K562 (cell line): ENCODE measurements around the gene C1orf198. TPM values are rescaled to one million over a fixed set of nuclear protein-coding genes. Genes with fewer than 3 reads are reported as not detected.

ENCODE experiments used
- ATAC-seq: fragments of 200-7000 bp; cut with Tn5 transposase; 3 replicates; pipeline ENCODE4 v1.9.1; 2020; ENCODE audit warnings: moderate library complexity
- BruUV-seq: library from RNA; stranded (reverse); fragments of 400-500 nt; replicated peaks from 2 replicates; lab custom pipeline; 2021; lab: Mats Ljungman, UMichigan
- CTCF ChIA-PET: fragments of 300-600 bp; formaldehyde crosslinking; extraction: SDS; loops from one replicate; lab custom pipeline; 2021; ENCODE audit warnings: low intra/inter-chr PET ratio; lab: Yijun Ruan, JAX
- POLR2A ChIA-PET: fragments of 300-600, 350-650 bp; sonication (Branson Sonifier 250); formaldehyde crosslinking; extraction: SDS; loops from one replicate; lab custom pipeline; 2021; ENCODE audit warnings: antibody characterized with exemption, inconsistent platforms; lab: Yijun Ruan, JAX
- DNase-seq, 4 experiments: peaks; one replicate each; pipeline versions ENCODE4 v3.0.0 to v3.0.0-alpha.2; 2011 to 2018; ENCODE audit warnings: low spot score in 3 of 4, mixed read lengths in 3 of 4; ENCODE audit errors: extremely low read depth in 1 of 4
- FAIRE-seq: peaks from 2 replicates; lab custom pipeline; 2011; peaks lifted over from hg19 to GRCh38; lab: Jason Lieb, UNC
- H2AFZ ChIP-seq: 2 replicates; pipeline ENCODE4 v1.6.0; 2011; ENCODE audit warnings: low read depth, low read length, control low read depth, inconsistent platforms
- H3K27ac ChIP-seq: fragments of 200-600 bp; 3 replicates; pipeline ENCODE4 v1.8.0; 2011; ENCODE audit warnings: low read depth, mild to moderate bottlenecking, control low read depth, inconsistent platforms, low read length, moderate library complexity, mixed read lengths; ENCODE audit errors: extremely low read depth
- H3K27me3 ChIP-seq, 2 experiments: fragments of 300-600 bp in 1 of 2; 2 replicates in 1 of 2; 3 replicates in 1 of 2; pipeline versions ENCODE4 v1.6.0 to v1.8.0; 2011; ENCODE audit warnings: inconsistent platforms in 2 of 2, low read length in 2 of 2, mild to moderate bottlenecking in 1 of 2, mixed read lengths in 1 of 2, moderate library complexity in 1 of 2; ENCODE audit not compliant: control insufficient read depth in 2 of 2, insufficient read depth in 2 of 2
- H3K36me3 ChIP-seq: fragments of 300-600 bp; 3 replicates; pipeline ENCODE4 v1.8.0; 2011; ENCODE audit warnings: mild to moderate bottlenecking, low read length, inconsistent platforms; ENCODE audit not compliant: control insufficient read depth, insufficient read depth
- H3K4me1 ChIP-seq, 2 experiments: fragments of 200-600 bp in 1 of 2; replicated peaks in 1 of 2; 2 replicates in 1 of 2; 3 replicates in 1 of 2; pipeline versions ENCODE4 v1.5.1 to v1.8.0; 2011; ENCODE audit warnings: inconsistent platforms in 2 of 2, low read length in 2 of 2, mild to moderate bottlenecking in 1 of 2, mixed read lengths in 1 of 2, moderate library complexity in 1 of 2; ENCODE audit not compliant: control insufficient read depth in 2 of 2, insufficient read depth in 2 of 2
- H3K4me2 ChIP-seq: 2 replicates; pipeline ENCODE4 v1.6.1; 2011; ENCODE audit warnings: low read length, control low read depth, inconsistent platforms, mixed read lengths; ENCODE audit not compliant: insufficient read depth
- H3K4me3 ChIP-seq: fragments of 200-600 bp; sonication (generic), shearing (Covaris generic); 2 replicates; pipeline ENCODE4 v1.5.1; 2016; ENCODE audit warnings: control low read depth, inconsistent platforms
- H3K79me2 ChIP-seq: fragments of 200-600 bp; 3 replicates; pipeline ENCODE4 v1.8.0; 2011; ENCODE audit warnings: low read length, inconsistent platforms; ENCODE audit not compliant: control insufficient read depth, insufficient read depth
- H3K9ac ChIP-seq, 2 experiments: 2 replicates each; pipeline versions ENCODE4 v1.6.0 to v1.6.1; 2011; ENCODE audit warnings: low read depth in 2 of 2, low read length in 2 of 2, control low read depth in 1 of 2, inconsistent platforms in 1 of 2, mild to moderate bottlenecking in 1 of 2, mixed read lengths in 1 of 2; ENCODE audit not compliant: insufficient read depth in 1 of 2
- H3K9me1 ChIP-seq: one replicate; pipeline ENCODE4 v1.6.0; 2011; ENCODE audit warnings: inconsistent platforms, mild to moderate bottlenecking, low read length, moderate library complexity; ENCODE audit not compliant: control insufficient read depth, insufficient read depth
- H3K9me3 ChIP-seq: replicated peaks from 2 replicates; pipeline ENCODE4 v1.5.1; 2011; ENCODE audit warnings: low read depth, low read length, inconsistent platforms; ENCODE audit not compliant: control insufficient read depth, insufficient read depth
- H4K20me1 ChIP-seq: replicated peaks from 2 replicates; pipeline ENCODE4 v1.6.1; 2011; ENCODE audit warnings: low read length, inconsistent platforms, mixed read lengths; ENCODE audit not compliant: control insufficient read depth, insufficient read depth
- ETV1 ChIP-seq: fragments of 450-650 bp; conservative IDR thresholded peaks from 2 replicates; pipeline ENCODE4 v1.6.1; 2016; ENCODE audit warnings: missing genetic modification characterization, control low read depth, low read depth, missing compliant biosample characterization
- FIP1L1 ChIP-seq: fragments of 200-400 bp; formaldehyde crosslinking; IDR thresholded peaks from 2 replicates; pipeline ENCODE4 v1.6.1; 2018; ENCODE audit warnings: mild to moderate bottlenecking, low read depth, low read length; ENCODE audit not compliant: poor library complexity, severe bottlenecking
- HDGF ChIP-seq: fragments of 450-650 bp; IDR thresholded peaks from 2 replicates; pipeline ENCODE4 v1.6.1; 2016
- HIVEP1 ChIP-seq: fragments of 250-450 bp; sonication (Bioruptor Pico); IDR thresholded peaks from 2 replicates; pipeline ENCODE4 v1.4.0; 2020; ENCODE audit warnings: mild to moderate bottlenecking
- KLF1 ChIP-seq: fragments of 450-650 bp; IDR thresholded peaks from 2 replicates; pipeline ENCODE4 v1.6.1; 2016; ENCODE audit warnings: missing genetic modification characterization, missing compliant biosample characterization
- NCOA6 ChIP-seq: fragments of 450-650 bp; IDR thresholded peaks from 2 replicates; pipeline ENCODE4 v1.6.1; 2017; ENCODE audit warnings: mild to moderate bottlenecking
- PYGO2 ChIP-seq: fragments of 450-650 bp; IDR thresholded peaks from 2 replicates; pipeline ENCODE4 v1.6.1; 2016; ENCODE audit warnings: mild to moderate bottlenecking, missing genetic modification characterization, moderate library complexity, missing compliant biosample characterization
- SETDB1 ChIP-seq: IDR thresholded peaks from one replicate; pipeline ENCODE4 v1.6.1; 2012; ENCODE audit warnings: low read length, control low read depth, inconsistent platforms
- STAT5B ChIP-seq: fragments of 250-450 bp; sonication (Bioruptor Pico); IDR thresholded peaks from 2 replicates; pipeline ENCODE4 v1.8.0; 2021; ENCODE audit warnings: mild to moderate bottlenecking, inconsistent platforms
- ZNF165 ChIP-seq: fragments of 250-450 bp; sonication (Bioruptor Pico); IDR thresholded peaks from 2 replicates; pipeline ENCODE4 v1.4.0; 2020; ENCODE audit warnings: borderline replicate concordance
- ZNF232 ChIP-seq: sonication (generic); formaldehyde crosslinking; IDR thresholded peaks from 2 replicates; pipeline ENCODE4 v1.8.0; 2022; ENCODE audit warnings: mild to moderate bottlenecking, missing genetic modification reagents
- ZNF668 ChIP-seq: fragments of 250-450 bp; sonication (Bioruptor Pico); IDR thresholded peaks from 2 replicates; pipeline ENCODE4 v1.8.0; 2022; ENCODE audit warnings: mild to moderate bottlenecking, inconsistent platforms
- WGBS: fragments of 100-300 bp; shearing (Covaris generic); methylation state at CpG from one replicate; pipeline ENCODE4 v1.1.6; 2016; ENCODE audit warnings: low coverage, mixed read lengths; ENCODE audit not compliant: insufficient coverage; ENCODE audit errors: missing lambda C conversion rate; 5-methylcytosine and 5-hydroxymethylcytosine counted together
- in situ Hi-C: fragments of 300-500 bp; cut with MboI; formaldehyde crosslinking; loops from 4 replicates; pipeline ENCODE4 v1.15.0; 2018; ENCODE audit warnings: inconsistent platforms, mixed read lengths
- intact Hi-C: fragments of 100-400 bp; cut with micrococcal nuclease; formaldehyde crosslinking; loops from 2 replicates; pipeline ENCODE4 v1.14.2; 2022
- polyA plus RNA-seq, 8 experiments: library from polyadenylated mRNA; depleted of rRNA in 4 of 8; stranded (reverse) in 5 of 8; unstranded in 3 of 8; fragments of >200 nt; fragmentation: Nextera tagmentation in 2 of 8; fragmentation: Illumina TruSeq in 1 of 8; extraction: Ambion mirVana in 2 of 8; extraction: Trizol in 1 of 8; gene quantifications; 2 replicates each; pipeline versions ENCODE4 v1.2.1 to v1.2.3, GENCODE V29; 2011 to 2014; ENCODE audit warnings: inconsistent platforms in 1 of 8, missing spikeins in 1 of 8
- total RNA-seq, 7 experiments: library from RNA; depleted of rRNA in 6 of 7; stranded (reverse); fragments of >200 nt in 6 of 7; fragmentation: Illumina TruSeq in 2 of 7; extraction: Trizol in 2 of 7; gene quantifications; 2 replicates each; pipeline versions ENCODE4 v1.2.1 to v1.2.3, GENCODE V29; 2011 to 2021; ENCODE audit warnings: low replicate concordance in 1 of 7
- TF ChIP-seq, protein P1 (sequence below): sonication (generic); formaldehyde crosslinking; IDR thresholded peaks from 2 replicates; pipeline ENCODE4 v1.8.0; 2023; ENCODE audit warnings: mild to moderate bottlenecking, missing genetic modification reagents
- TF ChIP-seq, protein P2 (sequence below): fragments of 450-650 bp; IDR thresholded peaks from 2 replicates; pipeline ENCODE4 v1.6.1; 2018; ENCODE audit warnings: mild to moderate bottlenecking, low read depth; ENCODE audit not compliant: partially characterized antibody
- TF ChIP-seq, protein P3 (sequence below): IDR thresholded peaks from 2 replicates; pipeline ENCODE4 v1.6.1; 2011; ENCODE audit not compliant: insufficient read length; ENCODE audit errors: extremely low read depth

The C1orf198 gene
- total and polyA plus RNA-seq, 9 of the 15 experiments (the other 6 are each of a cell fraction or from before 2014, with no cell fraction given) = 2.0 to 15.1 (median 10.4) TPM

DNA sequence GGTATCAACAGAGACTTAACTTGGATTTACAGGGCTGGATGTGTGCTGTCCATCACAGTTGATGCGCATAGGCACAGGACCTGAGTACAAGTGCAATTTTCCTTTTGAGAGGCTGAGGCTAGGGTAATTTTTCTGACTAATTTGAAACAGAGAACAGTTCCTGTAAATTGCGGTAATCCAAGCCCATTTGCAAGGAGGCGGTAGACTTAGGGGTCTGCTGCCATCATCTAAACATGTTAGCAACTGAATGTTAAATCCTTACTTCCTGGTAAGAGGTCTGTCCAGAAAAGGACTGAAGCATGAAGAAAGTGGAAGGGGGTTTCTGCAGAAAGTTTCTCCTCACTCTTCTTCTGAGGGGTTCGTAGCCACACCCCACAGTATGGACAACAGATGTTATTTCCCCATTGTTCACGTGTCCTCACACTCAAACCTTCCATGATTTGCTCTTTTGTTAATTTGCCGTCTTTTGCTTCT lies 23.7 kb upstream of the C1orf198 start:
- Histone ChIP-seq H3K27ac (no peak overlapping the region), H3K27me3 (peaks cover 65 to 75% of the 10 kb centered on the region in 2 experiments), H3K4me3 (no peak overlapping the region), H3K9me1 (no peaks in the 10 kb centered on the region), H4K20me1 (no peaks in the 10 kb centered on the region), H2AFZ (no peak overlapping the region), H3K4me2 (no peak overlapping the region), H3K36me3 (no peaks in the 10 kb centered on the region), H3K4me1 (no peaks in the 10 kb centered on the region), H3K9me3 (no peaks in the 10 kb centered on the region), H3K9ac (no peak overlapping the region), H3K79me2 (no peaks in the 10 kb centered on the region)
- WGBS = 14% methylated on average over 6 of the region's 6 CpGs
- ChIA-PET POLR2A (no interaction called here), CTCF (no interaction called here)
- ATAC-seq (no peak; the same call in 2 of the 3 replicates), DNase-seq (no peak), FAIRE-seq (no peak)
- BruUV-seq = no TSS peak
- intact Hi-C loops = no loop called here
- TF ChIP-seq FIP1L1 (no peak), ETV1 (tag) (no peak), PYGO2 (tag) (no peak), HDGF (no peak), ZNF232 (CRISPR knock-in tag) (no peak), KLF1 (tag) (no peak), ZNF165 (no peak), NCOA6 (no peak), STAT5B (CRISPR knock-in tag) (no peak), SETDB1 (no peak), HIVEP1 (CRISPR knock-in tag) (no peak), ZNF668 (CRISPR knock-in tag) (no peak)
- TF ChIP-seq, protein P1, sequence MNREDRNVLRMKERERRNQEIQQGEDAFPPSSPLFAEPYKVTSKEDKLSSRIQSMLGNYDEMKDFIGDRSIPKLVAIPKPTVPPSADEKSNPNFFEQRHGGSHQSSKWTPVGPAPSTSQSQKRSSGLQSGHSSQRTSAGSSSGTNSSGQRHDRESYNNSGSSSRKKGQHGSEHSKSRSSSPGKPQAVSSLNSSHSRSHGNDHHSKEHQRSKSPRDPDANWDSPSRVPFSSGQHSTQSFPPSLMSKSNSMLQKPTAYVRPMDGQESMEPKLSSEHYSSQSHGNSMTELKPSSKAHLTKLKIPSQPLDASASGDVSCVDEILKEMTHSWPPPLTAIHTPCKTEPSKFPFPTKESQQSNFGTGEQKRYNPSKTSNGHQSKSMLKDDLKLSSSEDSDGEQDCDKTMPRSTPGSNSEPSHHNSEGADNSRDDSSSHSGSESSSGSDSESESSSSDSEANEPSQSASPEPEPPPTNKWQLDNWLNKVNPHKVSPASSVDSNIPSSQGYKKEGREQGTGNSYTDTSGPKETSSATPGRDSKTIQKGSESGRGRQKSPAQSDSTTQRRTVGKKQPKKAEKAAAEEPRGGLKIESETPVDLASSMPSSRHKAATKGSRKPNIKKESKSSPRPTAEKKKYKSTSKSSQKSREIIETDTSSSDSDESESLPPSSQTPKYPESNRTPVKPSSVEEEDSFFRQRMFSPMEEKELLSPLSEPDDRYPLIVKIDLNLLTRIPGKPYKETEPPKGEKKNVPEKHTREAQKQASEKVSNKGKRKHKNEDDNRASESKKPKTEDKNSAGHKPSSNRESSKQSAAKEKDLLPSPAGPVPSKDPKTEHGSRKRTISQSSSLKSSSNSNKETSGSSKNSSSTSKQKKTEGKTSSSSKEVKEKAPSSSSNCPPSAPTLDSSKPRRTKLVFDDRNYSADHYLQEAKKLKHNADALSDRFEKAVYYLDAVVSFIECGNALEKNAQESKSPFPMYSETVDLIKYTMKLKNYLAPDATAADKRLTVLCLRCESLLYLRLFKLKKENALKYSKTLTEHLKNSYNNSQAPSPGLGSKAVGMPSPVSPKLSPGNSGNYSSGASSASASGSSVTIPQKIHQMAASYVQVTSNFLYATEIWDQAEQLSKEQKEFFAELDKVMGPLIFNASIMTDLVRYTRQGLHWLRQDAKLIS (CRISPR knock-in tag) = no peak
- TF ChIP-seq, protein P2, sequence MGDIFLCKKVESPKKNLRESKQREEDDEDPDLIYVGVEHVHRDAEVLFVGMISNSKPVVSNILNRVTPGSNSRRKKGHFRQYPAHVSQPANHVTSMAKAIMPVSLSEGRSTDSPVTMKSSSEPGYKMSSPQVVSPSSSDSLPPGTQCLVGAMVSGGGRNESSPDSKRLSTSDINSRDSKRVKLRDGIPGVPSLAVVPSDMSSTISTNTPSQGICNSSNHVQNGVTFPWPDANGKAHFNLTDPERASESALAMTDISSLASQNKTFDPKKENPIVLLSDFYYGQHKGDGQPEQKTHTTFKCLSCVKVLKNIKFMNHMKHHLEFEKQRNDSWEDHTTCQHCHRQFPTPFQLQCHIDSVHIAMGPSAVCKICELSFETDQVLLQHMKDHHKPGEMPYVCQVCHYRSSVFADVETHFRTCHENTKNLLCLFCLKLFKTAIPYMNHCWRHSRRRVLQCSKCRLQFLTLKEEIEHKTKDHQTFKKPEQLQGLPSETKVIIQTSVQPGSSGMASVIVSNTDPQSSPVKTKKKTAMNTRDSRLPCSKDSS = no peak
- TF ChIP-seq, protein P3, sequence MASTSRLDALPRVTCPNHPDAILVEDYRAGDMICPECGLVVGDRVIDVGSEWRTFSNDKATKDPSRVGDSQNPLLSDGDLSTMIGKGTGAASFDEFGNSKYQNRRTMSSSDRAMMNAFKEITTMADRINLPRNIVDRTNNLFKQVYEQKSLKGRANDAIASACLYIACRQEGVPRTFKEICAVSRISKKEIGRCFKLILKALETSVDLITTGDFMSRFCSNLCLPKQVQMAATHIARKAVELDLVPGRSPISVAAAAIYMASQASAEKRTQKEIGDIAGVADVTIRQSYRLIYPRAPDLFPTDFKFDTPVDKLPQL = no peak
- in situ Hi-C loops = no loop called here
